ENCODE results near the gene PCAT7. TPM values are rescaled to one million over a fixed set of nuclear protein-coding genes. Genes with fewer than 3 reads are reported as not detected.
A peak's percentile ranks its signal among the peaks of the same experiment; 100 is the strongest.

PCAT7 gene
- total RNA-seq, 2 experiments from 2014 or later: 1.8 to 2.5 TPM

- intact Hi-C loops (cut with micrococcal nuclease; ENCODE audit: unreplicated experiment): no loop called here
- POLR2A ChIA-PET: no interaction called here
Measured at GRCh38 chr9:94599102-94599501, 44.2 kb downstream of the PCAT7 start.

DNA sequence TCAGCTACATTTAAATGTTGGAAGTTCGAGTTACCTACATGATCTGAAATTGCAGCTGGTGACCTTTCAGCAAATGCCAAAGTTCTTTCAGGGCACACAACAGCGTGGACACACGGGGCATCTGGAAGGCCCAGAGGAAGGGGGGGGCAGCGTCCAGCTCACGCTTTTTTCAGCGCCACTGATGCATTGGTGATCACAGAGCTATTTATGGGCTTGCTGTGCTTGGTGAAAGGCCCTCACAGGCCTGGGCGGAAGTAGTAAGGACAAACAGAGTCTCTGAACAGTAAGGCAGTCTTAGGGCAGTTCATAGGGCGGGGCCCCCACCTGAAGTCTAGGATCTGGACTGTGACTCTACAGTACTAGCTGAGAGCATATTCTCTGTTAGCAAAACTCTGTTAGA, 45.4 kb downstream of the PCAT7 start:
- peak; percentile 68 for DNase-seq (ENCODE audit: low spot score)
- no TSS peak for BruUV-seq (replicated peaks)
- H3K9me2 ChIP-seq (ENCODE audit: insufficient read depth, low read length): no peaks in the 10 kb centered on the region
- peak overlapping the region; percentile 87 for H2AFZ ChIP-seq (ENCODE audit: low read length)
- CTCF ChIA-PET (ENCODE audit: unreplicated experiment): no interaction called here
- no peaks in the 10 kb centered on the region for H4K20me1 ChIP-seq (ENCODE audit: insufficient read depth, low read length)
- peak overlapping the region; percentile 83 for H3K27ac ChIP-seq (ENCODE audit: low read depth, low read length, poor library complexity, severe bottlenecking)
- peaks cover 5% of the 10 kb centered on the region; the same call in 1 of the 2 replicates for H3K79me2 ChIP-seq (ENCODE audit: insufficient read depth, low read depth, low read length)
- POLR2A ChIA-PET: interaction anchor here (1.1 to 1.5 kb wide), 2 partner anchors 16 to 73 kb away, joined by 3 to 4 read pairs; no protein-coding TSS in a partner anchor
- no peak overlapping the region for H3K4me3 ChIP-seq (ENCODE audit: low read depth, low read length, poor library complexity, severe bottlenecking)
- no peaks in the 10 kb centered on the region for H3K9me3 ChIP-seq (ENCODE audit: low read length)
- H3K36me3 ChIP-seq (ENCODE audit: insufficient read depth, low read length): peaks cover 5% of the 10 kb centered on the region; the same call in 1 of the 2 replicates
- TF ChIP-seq CTCF (conservative IDR thresholded peaks at IDR 0.05; ENCODE audit: low read length): no peak
- no peak for TF ChIP-seq EZH2phosphoT487 (IDR thresholded peaks at IDR 0.05; ENCODE audit: borderline replicate concordance, low read depth, low read length)
- peak overlapping the region; percentile 59 for H3K4me2 ChIP-seq (ENCODE audit: low read length)
- intact Hi-C loops (cut with micrococcal nuclease; ENCODE audit: unreplicated experiment): no loop called here
- H3K4me1 ChIP-seq (ENCODE audit: insufficient read depth, low read length, poor library complexity, severe bottlenecking): peaks cover 92% of the 10 kb centered on the region

More at GRCh38 chr9:94599102-94599501, 44.2 kb downstream of the PCAT7 start:
- Histone ChIP-seq H2AFZ (ENCODE audit: low read length) (peak overlapping the region; percentile 80; the same call in 1 of the 2 replicates), H3K9me3 (ENCODE audit: low read length) (no peaks in the 10 kb centered on the region), H3K36me3 (ENCODE audit: insufficient read depth, low read length) (peaks cover 5% of the 10 kb centered on the region; the same call in 1 of the 2 replicates), H3K4me1 (ENCODE audit: insufficient read depth, low read length, poor library complexity, severe bottlenecking) (peaks cover 86% of the 10 kb centered on the region), H3K4me3 (ENCODE audit: low read depth, low read length, poor library complexity, severe bottlenecking) (no peak overlapping the region), H3K27ac (ENCODE audit: low read depth, low read length, poor library complexity, severe bottlenecking) (peak overlapping the region; percentile 83), H3K4me2 (ENCODE audit: low read length) (peak overlapping the region; percentile 27), H4K20me1 (ENCODE audit: insufficient read depth, low read length) (no peaks in the 10 kb centered on the region), H3K79me2 (ENCODE audit: insufficient read depth, low read depth, low read length) (no peaks in the 10 kb centered on the region), H3K9me2 (ENCODE audit: insufficient read depth, low read length) (no peaks in the 10 kb centered on the region)
- BruUV-seq (replicated peaks): no TSS peak
- CTCF ChIA-PET (ENCODE audit: unreplicated experiment): no interaction called here
- TF ChIP-seq CTCF (conservative IDR thresholded peaks at IDR 0.05; ENCODE audit: low read length) (no peak), EZH2phosphoT487 (IDR thresholded peaks at IDR 0.05; ENCODE audit: borderline replicate concordance, low read depth, low read length) (no peak)
- DNase-seq (ENCODE audit: low spot score): no peak

DNA sequence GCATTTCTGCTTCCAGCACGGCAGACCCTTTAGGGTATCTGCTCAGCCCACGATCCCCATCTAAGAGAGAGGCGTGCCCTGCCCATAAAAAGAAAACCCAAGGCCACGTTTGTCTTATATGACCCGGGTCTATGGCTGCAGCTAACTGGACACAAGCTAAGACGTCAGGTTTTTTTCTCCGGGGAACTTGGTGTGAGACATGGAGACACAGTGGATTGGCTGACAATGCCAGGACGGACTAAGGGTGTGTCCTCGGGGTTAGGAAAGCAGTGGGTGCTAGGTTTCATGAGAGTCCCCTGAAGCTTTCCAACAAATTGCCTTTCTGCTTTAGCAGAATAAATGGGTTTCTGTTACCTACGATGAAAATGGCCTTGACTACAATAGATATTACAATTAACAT, 45.8 kb downstream of the PCAT7 start:
- intact Hi-C loops (cut with micrococcal nuclease; ENCODE audit: unreplicated experiment): no loop called here
- POLR2A ChIA-PET: interaction anchor here (1.1 to 1.5 kb wide), 2 partner anchors 16 to 73 kb away, joined by 3 to 4 read pairs; no protein-coding TSS in a partner anchor

More for the DNA sequence above, 45.8 kb downstream of the PCAT7 start:
- Histone ChIP-seq H3K79me2 (ENCODE audit: insufficient read depth, low read depth, low read length) (peaks cover 9% of the 10 kb centered on the region; the same call in 1 of the 2 replicates), H3K36me3 (ENCODE audit: insufficient read depth, low read length) (peaks cover 5% of the 10 kb centered on the region; the same call in 1 of the 2 replicates), H3K27ac (ENCODE audit: low read depth, low read length, poor library complexity, severe bottlenecking) (peak overlapping the region; percentile 83), H3K9me3 (ENCODE audit: low read length) (no peaks in the 10 kb centered on the region), H3K4me2 (ENCODE audit: low read length) (peak overlapping the region; percentile 59), H3K4me3 (ENCODE audit: low read depth, low read length, poor library complexity, severe bottlenecking) (no peak overlapping the region), H3K4me1 (ENCODE audit: insufficient read depth, low read length, poor library complexity, severe bottlenecking) (peaks cover 92% of the 10 kb centered on the region), H3K9me2 (ENCODE audit: insufficient read depth, low read length) (no peaks in the 10 kb centered on the region), H4K20me1 (ENCODE audit: insufficient read depth, low read length) (no peaks in the 10 kb centered on the region), H2AFZ (ENCODE audit: low read length) (peak overlapping the region; percentile 87; the same call in 1 of the 2 replicates)
- BruUV-seq (replicated peaks): no TSS peak
- CTCF ChIA-PET (ENCODE audit: unreplicated experiment): no interaction called here
- no peak for DNase-seq (ENCODE audit: low spot score)
- TF ChIP-seq EZH2phosphoT487 (IDR thresholded peaks at IDR 0.05; ENCODE audit: borderline replicate concordance, low read depth, low read length): no peak
- TF ChIP-seq CTCF (conservative IDR thresholded peaks at IDR 0.05; ENCODE audit: low read length): no peak
